Posterior vena cava (tissue), 2 donors: ENCODE data around the gene SCRT2. TPM values are rescaled to one million over a fixed set of nuclear protein-coding genes. Genes with fewer than 3 reads are reported as not detected.

Source experiments
- DNase-seq: peaks from one replicate; pipeline ENCODE4 v3.0.0-alpha.2; 2020; ENCODE audit warnings: low spot score
- intact Hi-C, 2 donors: fragments of 100-400 bp; cut with DNase I; formaldehyde crosslinking; loops; one replicate each; pipeline versions ENCODE4 v1.14.1 to v1.14.2; 2022 to 2023
- total RNA-seq, 2 donors: library from RNA; stranded (reverse); fragmentation: NEBNext Ultra II Directional; extraction: Animal tissue kit (Norgen Biotek cat#: 25700); gene quantifications; one replicate each; pipeline ENCODE4 v1.2.1, GENCODE V29; 2021
- donor health status: DM: yes; HTN: yes; CAD: no.
- donor health status: DM: yes; HTN: yes; CAD: no.

The SCRT2 gene
- total RNA-seq, 2 donors from 2014 or later = not detected

GRCh38 chr20:617934-618690 is 57.5 kb downstream of the SCRT2 start:
- intact Hi-C loops = no loop called here
- no peak for DNase-seq

GRCh38 chr20:615514-615913 is 60.1 kb downstream of the SCRT2 start:
- intact Hi-C loops = no loop called here
- no peak for DNase-seq

- DNase-seq = no peak
- intact Hi-C loops = no loop called here
These were observed 63.8 kb downstream of the SCRT2 start for GRCh38 chr20:611843-612185.

Other genes with a start within 250 kb of the SCRT2 start
- gene TBC1D20, start 213.3 kb downstream of the SCRT2 start, total RNA-seq = 10 to 100 TPM; 28.7 to 33.0 TPM
- gene CSNK2A1, start 132.0 kb downstream of the SCRT2 start, total RNA-seq = 10 to 100 TPM; 71.4 to 74.8 TPM
- gene TCF15, start 65.5 kb downstream of the SCRT2 start, total RNA-seq = 1 to 10 TPM; 2.2 to 2.5 TPM
- gene SRXN1, start 22.6 kb downstream of the SCRT2 start, total RNA-seq = 10 to 100 TPM; 17.9 to 23.4 TPM
- 1 to 10 TPM; 1.1 to 3.6 TPM for gene SLC52A3, start 92.7 kb upstream of the SCRT2 start, total RNA-seq
- gene FAM110A, start 157.9 kb upstream of the SCRT2 start, total RNA-seq = 1 to 10 TPM; 2.7 to 4.0 TPM
- gene ANGPT4, start 240.5 kb upstream of the SCRT2 start, total RNA-seq = 1 to 10 TPM in 1 of 2 donors, under 1 TPM in 1; 0.24 to 1.1 TPM